Measurements from ENCODE around the gene RERE.
"Not testable (repeated sequence)": the region's sequence is repeated elsewhere in the genome, so short reads cannot be mapped to it uniquely, and the experiment has no call there.

Gene RERE

GRCh38 chr1:8740034-8740449 lies 77.4 kb downstream of the RERE start:
- Histone ChIP-seq H3K36me3 (ENCODE audit: control insufficient read depth, insufficient read depth, low read length) (no peaks in the 10 kb centered on the region), H3K4me1 (ENCODE audit: control insufficient read depth, insufficient read depth, low read length) (no peaks in the 10 kb centered on the region), H3K9ac (ENCODE audit: low read length) (no peak overlapping the region), H3K4me3 (ENCODE audit: low read length) (no peak overlapping the region), H3K27ac (ENCODE audit: low read depth, low read length) (no peak overlapping the region), H3K27me3 (ENCODE audit: control insufficient read depth, insufficient read depth, low read length) (no peaks in the 10 kb centered on the region)

- Histone ChIP-seq H3K27ac (ENCODE audit: low read depth, low read length) (no peak overlapping the region), H3K9ac (ENCODE audit: low read length) (no peak overlapping the region), H3K4me1 (ENCODE audit: control insufficient read depth, insufficient read depth, low read length) (no peaks in the 10 kb centered on the region), H3K4me3 (ENCODE audit: low read length) (no peak overlapping the region), H3K27me3 (ENCODE audit: control insufficient read depth, insufficient read depth, low read length) (no peaks in the 10 kb centered on the region), H3K36me3 (ENCODE audit: control insufficient read depth, insufficient read depth, low read length) (no peaks in the 10 kb centered on the region)
Observed at GRCh38 chr1:8739377-8739776, 78.1 kb downstream of the RERE start.

GRCh38 chr1:8736927-8737326 lies 80.5 kb downstream of the RERE start:
- H3K27ac ChIP-seq (ENCODE audit: low read depth, low read length): no peak overlapping the region
- no peaks in the 10 kb centered on the region for H3K27me3 ChIP-seq (ENCODE audit: control insufficient read depth, insufficient read depth, low read length)
- no peaks in the 10 kb centered on the region for H3K4me1 ChIP-seq (ENCODE audit: control insufficient read depth, insufficient read depth, low read length)
- no peak overlapping the region for H3K9ac ChIP-seq (ENCODE audit: low read length)
- H3K4me3 ChIP-seq (ENCODE audit: low read length): no peak overlapping the region
- no peaks in the 10 kb centered on the region for H3K36me3 ChIP-seq (ENCODE audit: control insufficient read depth, insufficient read depth, low read length)

GRCh38 chr1:8733484-8733883 lies 84.0 kb downstream of the RERE start:
- Histone ChIP-seq H3K9ac (ENCODE audit: low read length) (no peak overlapping the region), H3K27ac (ENCODE audit: low read depth, low read length) (no peak overlapping the region), H3K36me3 (ENCODE audit: control insufficient read depth, insufficient read depth, low read length) (no peaks in the 10 kb centered on the region), H3K4me1 (ENCODE audit: control insufficient read depth, insufficient read depth, low read length) (no peaks in the 10 kb centered on the region), H3K4me3 (ENCODE audit: low read length) (no peak overlapping the region), H3K27me3 (ENCODE audit: control insufficient read depth, insufficient read depth, low read length) (no peaks in the 10 kb centered on the region)

GRCh38 chr1:8731162-8731561 lies 86.3 kb downstream of the RERE start:
- Histone ChIP-seq H3K27ac (ENCODE audit: low read depth, low read length) (no peak overlapping the region), H3K4me3 (ENCODE audit: low read length) (no peak overlapping the region), H3K4me1 (ENCODE audit: control insufficient read depth, insufficient read depth, low read length) (no peaks in the 10 kb centered on the region), H3K36me3 (ENCODE audit: control insufficient read depth, insufficient read depth, low read length) (no peaks in the 10 kb centered on the region), H3K9ac (ENCODE audit: low read length) (no peak overlapping the region), H3K27me3 (ENCODE audit: control insufficient read depth, insufficient read depth, low read length) (no peaks in the 10 kb centered on the region)

- H3K9ac ChIP-seq (ENCODE audit: low read length): no peak overlapping the region
- no peaks in the 10 kb centered on the region for H3K27me3 ChIP-seq (ENCODE audit: control insufficient read depth, insufficient read depth, low read length)
- H3K4me1 ChIP-seq (ENCODE audit: control insufficient read depth, insufficient read depth, low read length): peaks cover 2% of the 10 kb centered on the region
- no peak overlapping the region for H3K27ac ChIP-seq (ENCODE audit: low read depth, low read length)
- no peak overlapping the region for H3K4me3 ChIP-seq (ENCODE audit: low read length)
- H3K36me3 ChIP-seq (ENCODE audit: control insufficient read depth, insufficient read depth, low read length): no peaks in the 10 kb centered on the region
Observed at GRCh38 chr1:8728464-8728863, 89.0 kb downstream of the RERE start.

- H3K36me3 ChIP-seq (ENCODE audit: control insufficient read depth, insufficient read depth, low read length): no peaks in the 10 kb centered on the region
- H3K4me1 ChIP-seq (ENCODE audit: control insufficient read depth, insufficient read depth, low read length): peaks cover 2% of the 10 kb centered on the region
- no peak overlapping the region for H3K27ac ChIP-seq (ENCODE audit: low read depth, low read length)
- no peak overlapping the region for H3K4me3 ChIP-seq (ENCODE audit: low read length)
- no peak overlapping the region for H3K9ac ChIP-seq (ENCODE audit: low read length)
- H3K27me3 ChIP-seq (ENCODE audit: control insufficient read depth, insufficient read depth, low read length): no peaks in the 10 kb centered on the region
Observed at GRCh38 chr1:8727809-8728213, 89.6 kb downstream of the RERE start.

GRCh38 chr1:8727316-8727715 lies 90.1 kb downstream of the RERE start:
- not testable (repeated sequence) for H3K36me3 ChIP-seq (ENCODE audit: control insufficient read depth, insufficient read depth, low read length); H3K27ac ChIP-seq (ENCODE audit: low read depth, low read length); H3K4me3 ChIP-seq (ENCODE audit: low read length); H3K4me1 ChIP-seq (ENCODE audit: control insufficient read depth, insufficient read depth, low read length); H3K27me3 ChIP-seq (ENCODE audit: control insufficient read depth, insufficient read depth, low read length); H3K9ac ChIP-seq (ENCODE audit: low read length)

- H3K4me3 ChIP-seq (ENCODE audit: low read length); H3K27me3 ChIP-seq (ENCODE audit: control insufficient read depth, insufficient read depth, low read length); H3K27ac ChIP-seq (ENCODE audit: low read depth, low read length); H3K36me3 ChIP-seq (ENCODE audit: control insufficient read depth, insufficient read depth, low read length); H3K4me1 ChIP-seq (ENCODE audit: control insufficient read depth, insufficient read depth, low read length); H3K9ac ChIP-seq (ENCODE audit: low read length): not testable (repeated sequence)
Observed at GRCh38 chr1:8726801-8727186, 90.6 kb downstream of the RERE start.

- Histone ChIP-seq H3K36me3 (ENCODE audit: control insufficient read depth, insufficient read depth, low read length) (no peaks in the 10 kb centered on the region), H3K4me1 (ENCODE audit: control insufficient read depth, insufficient read depth, low read length) (peaks cover 5% of the 10 kb centered on the region), H3K27me3 (ENCODE audit: control insufficient read depth, insufficient read depth, low read length) (no peaks in the 10 kb centered on the region), H3K27ac (ENCODE audit: low read depth, low read length) (no peak overlapping the region), H3K4me3 (ENCODE audit: low read length) (no peak overlapping the region), H3K9ac (ENCODE audit: low read length) (no peak overlapping the region)
Observed at GRCh38 chr1:8723010-8723409, 94.4 kb downstream of the RERE start.

- H3K9ac ChIP-seq (ENCODE audit: low read length): no peak overlapping the region
- H3K36me3 ChIP-seq (ENCODE audit: control insufficient read depth, insufficient read depth, low read length): no peaks in the 10 kb centered on the region
- H3K4me1 ChIP-seq (ENCODE audit: control insufficient read depth, insufficient read depth, low read length): peaks cover 5% of the 10 kb centered on the region
- no peak overlapping the region for H3K27ac ChIP-seq (ENCODE audit: low read depth, low read length)
- H3K27me3 ChIP-seq (ENCODE audit: control insufficient read depth, insufficient read depth, low read length): no peaks in the 10 kb centered on the region
- H3K4me3 ChIP-seq (ENCODE audit: low read length): no peak overlapping the region
Observed at GRCh38 chr1:8722366-8722765, 95.1 kb downstream of the RERE start.

- no peaks in the 10 kb centered on the region for H3K36me3 ChIP-seq (ENCODE audit: control insufficient read depth, insufficient read depth, low read length)
- peaks cover 5% of the 10 kb centered on the region for H3K4me1 ChIP-seq (ENCODE audit: control insufficient read depth, insufficient read depth, low read length)
- H3K27me3 ChIP-seq (ENCODE audit: control insufficient read depth, insufficient read depth, low read length): no peaks in the 10 kb centered on the region
- no peak overlapping the region for H3K9ac ChIP-seq (ENCODE audit: low read length)
- H3K27ac ChIP-seq (ENCODE audit: low read depth, low read length): no peak overlapping the region
- H3K4me3 ChIP-seq (ENCODE audit: low read length): no peak overlapping the region
Observed at GRCh38 chr1:8721679-8722324, 95.6 kb downstream of the RERE start.

GRCh38 chr1:8720347-8720746 lies 97.1 kb downstream of the RERE start:
- Histone ChIP-seq H3K4me1 (ENCODE audit: control insufficient read depth, insufficient read depth, low read length) (peaks cover 5% of the 10 kb centered on the region), H3K36me3 (ENCODE audit: control insufficient read depth, insufficient read depth, low read length) (no peaks in the 10 kb centered on the region), H3K4me3 (ENCODE audit: low read length) (no peak overlapping the region)

More at GRCh38 chr1:8720347-8720746, 97.1 kb downstream of the RERE start:
- Histone ChIP-seq H3K27me3 (ENCODE audit: control insufficient read depth, insufficient read depth, low read length) (no peaks in the 10 kb centered on the region), H3K9ac (ENCODE audit: low read length) (no peak overlapping the region), H3K27ac (ENCODE audit: low read depth, low read length) (no peak overlapping the region)

Measured in rectal smooth muscle tissue (tissue), 1 donor.